NCI-H2029 (cell line): ENCODE results near the gene AKT1.
"Not testable (repeated sequence)": the region's sequence is repeated elsewhere in the genome, so short reads cannot be mapped to it uniquely, and the experiment has no call there.

Experiments
- DNase-seq: peaks from one replicate; lab custom pipeline; 2025; lab: John Stamatoyannopoulos, UW

The AKT1 gene

DNA sequence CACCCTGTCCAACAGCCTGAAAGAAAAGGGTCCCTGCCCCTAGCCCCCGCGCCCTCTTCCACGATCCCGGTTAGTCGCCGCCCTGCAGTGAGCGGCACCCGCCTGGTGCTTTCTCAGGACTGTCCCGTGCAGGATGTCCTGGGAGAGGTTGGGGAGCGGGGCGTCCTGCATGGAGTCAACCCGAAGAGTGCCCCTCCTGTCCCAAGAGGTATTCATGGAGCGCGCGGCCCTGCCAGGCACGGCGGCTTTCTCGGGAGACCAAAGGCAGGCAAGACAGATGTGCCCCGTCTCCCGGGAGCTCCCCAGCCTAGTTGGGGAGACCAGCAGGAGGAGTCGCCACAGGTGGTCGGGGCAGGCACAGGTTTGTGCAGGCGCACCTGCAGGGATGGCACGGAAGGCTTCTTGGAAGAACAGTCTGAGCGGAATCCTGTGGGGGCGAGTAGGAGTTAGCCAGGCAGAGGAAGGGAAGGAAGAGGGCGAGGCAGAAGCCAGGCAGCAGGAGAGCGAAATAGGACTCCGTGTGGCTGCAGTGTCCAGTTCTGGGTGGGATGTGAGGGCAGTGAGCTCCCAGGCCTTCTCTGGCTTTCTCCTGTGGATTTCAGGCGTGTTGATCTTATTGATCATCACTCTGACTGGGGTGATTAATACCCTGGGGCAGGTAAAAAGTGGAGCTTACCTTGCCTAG is 41.9 kb downstream of the AKT1 start:
- DNase-seq: no peak

DNA sequence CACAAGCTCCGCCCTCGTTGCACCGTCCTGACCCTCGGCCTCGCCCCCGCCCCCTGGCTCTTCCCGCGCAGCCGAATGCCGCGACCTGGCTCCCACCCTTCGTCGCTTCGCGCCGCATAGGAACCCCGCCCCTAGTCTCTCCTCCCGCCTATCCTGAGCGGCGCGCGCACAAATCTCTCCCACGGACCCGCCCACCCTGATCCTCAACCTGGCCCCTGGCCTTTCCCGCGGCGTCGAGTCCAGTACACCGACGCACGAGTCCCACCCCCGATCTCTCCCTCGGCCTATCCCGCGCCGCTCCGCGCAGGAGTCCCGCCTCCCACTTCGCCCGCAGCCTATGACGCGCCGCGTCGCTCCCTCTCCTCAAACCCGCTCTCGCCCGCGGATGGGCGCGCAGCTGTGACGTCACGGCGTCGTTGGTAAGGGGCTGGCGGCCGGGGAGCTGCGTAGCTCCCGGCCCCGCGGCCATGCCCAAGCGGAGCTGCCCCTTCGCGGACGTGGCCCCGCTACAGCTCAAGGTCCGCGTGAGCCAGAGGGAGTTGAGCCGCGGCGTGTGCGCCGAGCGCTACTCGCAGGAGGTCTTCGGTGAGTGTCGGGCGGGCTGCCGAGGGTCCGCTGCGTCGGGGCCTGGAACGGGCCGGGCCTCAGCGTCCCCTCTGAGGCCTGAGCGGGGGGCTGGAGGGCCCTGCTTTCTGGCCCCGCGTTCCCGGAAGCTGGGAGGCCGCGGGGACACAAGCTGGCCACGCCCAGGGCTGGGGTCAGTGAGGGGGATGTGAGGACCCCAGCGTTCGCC is 42.6 kb downstream of the AKT1 start, which contains the start of gene SIVA1:
Gene SIVA1, plus strand, starts transcription at position 413 of the 793 bp plus-strand sequence. Its CDS starts 55 bp downstream, at position 468.
- peak; percentile 98 for DNase-seq

DNA sequence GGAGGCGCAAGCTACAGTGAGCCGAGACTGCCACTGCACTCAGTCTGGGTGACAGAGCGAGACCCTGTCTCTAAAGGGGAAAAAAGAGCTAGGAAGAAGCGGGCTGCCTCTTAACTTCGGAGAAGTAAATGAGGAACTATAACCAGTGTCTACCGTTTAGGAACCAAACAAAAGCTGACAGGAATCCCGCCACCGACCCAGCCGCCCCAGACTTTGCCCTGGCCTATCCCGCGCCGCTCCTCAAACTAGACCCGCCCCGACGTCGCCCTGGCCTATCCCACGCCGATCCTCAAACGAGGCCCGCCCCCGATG is 43.2 kb downstream of the AKT1 start:
- no peak for DNase-seq

DNA sequence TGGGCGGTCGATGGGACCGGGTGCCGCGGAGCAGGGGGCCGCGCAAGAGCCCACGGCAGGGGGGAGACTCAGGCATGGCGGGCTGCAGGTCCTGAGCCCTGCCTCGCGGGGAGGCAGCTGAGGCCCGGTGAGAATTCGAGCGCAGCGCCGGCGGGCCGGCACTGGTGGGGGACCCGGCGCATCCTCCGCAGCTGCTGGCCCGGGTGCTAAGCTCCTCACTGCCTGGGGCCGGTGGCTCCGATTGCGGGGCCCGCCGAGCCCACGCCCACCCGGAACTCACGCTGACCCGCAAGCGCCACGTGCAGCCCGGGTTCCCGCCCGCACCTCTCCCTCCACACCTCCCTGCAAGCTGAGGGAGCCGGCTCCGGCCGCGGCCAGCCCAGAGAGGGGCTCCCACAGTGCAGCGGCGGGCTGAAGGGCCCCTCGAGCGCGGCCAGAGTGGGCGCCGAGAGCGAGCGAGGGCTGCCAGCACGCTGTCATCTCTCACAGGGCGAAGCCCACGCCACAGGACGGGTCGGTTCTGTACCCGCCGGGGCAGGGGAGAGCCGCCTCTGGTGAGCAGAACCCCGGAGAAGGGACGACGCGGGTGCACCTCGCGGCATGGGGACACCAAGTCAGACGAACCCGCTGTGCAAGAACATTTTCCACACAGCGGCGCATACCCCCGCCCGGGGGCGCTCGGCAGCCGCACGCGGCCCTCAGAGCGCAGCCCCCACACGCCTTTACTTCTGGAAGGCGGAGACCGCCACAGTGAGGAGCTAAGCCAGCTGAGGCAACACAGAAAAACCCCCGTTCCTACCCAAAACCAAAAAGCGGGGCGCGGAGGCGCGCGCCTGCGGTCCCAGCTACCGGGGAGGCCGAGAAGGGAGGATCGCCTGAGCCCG is 43.8 kb downstream of the AKT1 start:
- no peak for DNase-seq

DNA sequence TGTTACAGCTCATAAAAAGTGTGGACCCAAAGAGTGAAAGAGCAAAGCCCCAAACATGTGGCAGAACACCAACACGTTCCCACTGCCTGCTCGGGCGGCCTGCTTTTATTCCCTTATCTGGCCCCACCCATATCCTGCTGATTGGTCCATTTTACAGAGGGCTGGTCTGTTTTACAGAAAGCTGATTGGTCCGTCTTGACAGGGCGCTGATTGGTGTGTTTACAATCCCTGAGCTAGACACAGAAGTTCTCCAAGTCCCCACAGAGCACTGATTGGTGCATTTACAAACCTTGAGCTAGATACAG is 44.8 kb downstream of the AKT1 start:
- DNase-seq: not testable (repeated sequence)

DNA sequence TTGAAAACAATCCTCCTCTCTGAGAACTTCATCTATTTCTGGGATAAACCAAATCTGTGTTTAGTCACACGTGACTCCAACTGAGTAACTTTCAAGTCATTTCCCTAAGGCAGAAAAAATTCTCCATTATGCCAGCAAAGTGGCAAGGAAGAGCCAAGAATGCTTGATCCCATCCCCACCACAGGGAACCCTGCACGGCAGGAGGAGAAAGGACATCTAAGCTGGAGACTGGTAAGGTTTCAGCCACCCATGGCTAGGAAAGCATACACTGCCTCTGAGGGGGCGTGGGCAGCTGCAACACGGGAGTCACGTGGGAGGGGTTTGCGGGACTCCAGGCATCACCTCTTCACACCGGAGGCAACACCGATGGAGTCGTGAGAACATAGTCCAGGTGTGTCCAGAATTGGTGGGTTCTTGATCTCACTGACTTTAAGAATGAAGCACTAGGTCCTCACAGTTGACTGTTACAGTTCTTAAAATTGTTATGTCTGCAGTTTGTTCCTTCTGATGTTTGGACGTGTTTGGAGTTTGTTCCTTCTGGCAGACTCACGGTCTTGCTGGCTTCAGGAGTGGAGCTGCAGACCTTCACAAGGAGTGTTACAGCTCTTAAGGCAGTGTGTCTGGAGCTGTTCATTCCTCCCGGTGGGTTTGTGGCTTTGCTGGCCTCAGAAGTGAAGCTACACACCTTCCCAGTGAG is 45.3 kb downstream of the AKT1 start:
- no peak for DNase-seq

DNA sequence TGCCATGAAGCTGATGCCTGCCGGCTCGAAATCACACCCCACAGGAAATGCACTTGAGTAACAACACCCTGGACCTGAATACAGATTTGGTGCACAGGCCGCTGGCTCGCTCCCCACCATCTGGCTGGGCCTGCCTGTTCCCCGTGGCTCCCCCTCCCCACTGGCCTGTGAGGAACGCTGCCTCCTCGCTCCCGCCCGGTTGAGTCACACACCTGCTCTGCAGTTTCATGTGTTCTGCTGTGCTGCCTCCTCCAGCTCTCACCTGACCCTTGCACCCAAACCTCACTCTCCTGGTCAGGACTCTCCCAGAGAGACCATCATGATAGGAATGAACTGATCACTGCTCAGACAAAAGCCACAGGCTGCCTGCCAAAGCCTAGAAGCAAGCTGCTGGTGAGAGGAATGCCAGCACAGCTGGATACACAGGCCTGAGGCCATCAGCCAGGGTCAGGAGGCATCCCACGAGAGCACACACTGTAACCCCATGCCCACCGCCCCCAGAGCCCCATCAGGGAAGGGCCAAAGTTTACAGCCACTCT is 46.4 kb downstream of the AKT1 start:
- no peak for DNase-seq

DNA sequence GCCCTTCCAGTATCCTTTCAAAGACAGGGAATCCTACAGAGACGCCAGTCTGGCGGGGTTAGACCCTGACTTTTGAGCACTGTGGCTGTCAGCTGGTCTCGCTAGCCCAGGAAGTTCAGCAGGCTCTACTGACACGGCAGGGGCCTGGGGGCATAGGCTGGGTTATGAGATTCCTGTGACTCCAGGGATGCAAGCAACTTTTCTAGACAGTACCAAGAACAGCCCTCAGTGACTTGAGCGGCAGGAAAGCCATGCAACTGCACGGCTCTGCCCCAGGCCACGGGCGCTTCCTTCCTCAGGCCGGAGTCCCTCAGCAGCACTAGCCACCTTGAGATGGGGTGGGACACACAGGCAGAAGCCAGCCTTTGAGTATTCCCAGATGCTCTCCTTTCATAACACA is 47.7 kb downstream of the AKT1 start:
- DNase-seq: no peak

DNA sequence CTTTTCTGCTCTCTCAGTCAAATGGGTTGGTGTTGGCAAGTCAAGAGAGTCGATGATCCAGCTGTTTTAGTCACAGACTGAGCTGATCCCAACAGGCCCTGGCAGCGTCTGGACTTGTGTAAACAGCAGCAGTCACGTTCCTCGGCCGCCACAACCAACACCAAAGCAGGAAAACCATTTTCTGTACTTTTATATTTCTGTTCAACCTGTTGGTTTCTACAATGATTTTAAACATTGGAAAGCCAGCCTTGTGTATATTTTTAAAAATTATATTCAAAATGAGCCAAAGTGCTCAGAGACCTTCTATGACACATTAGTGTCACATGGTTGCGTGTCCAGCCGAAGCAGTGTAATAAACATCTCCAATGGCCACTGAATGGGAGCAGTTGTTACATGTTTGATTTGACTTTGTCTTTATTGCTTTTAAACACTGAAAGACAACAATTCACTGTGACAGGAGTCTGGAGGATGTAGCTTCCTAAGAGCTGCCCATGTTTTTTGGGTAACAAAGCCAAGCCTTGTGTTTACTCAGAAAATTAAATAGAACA is 48.5 kb downstream of the AKT1 start:
- peak; percentile 63 for DNase-seq

DNA sequence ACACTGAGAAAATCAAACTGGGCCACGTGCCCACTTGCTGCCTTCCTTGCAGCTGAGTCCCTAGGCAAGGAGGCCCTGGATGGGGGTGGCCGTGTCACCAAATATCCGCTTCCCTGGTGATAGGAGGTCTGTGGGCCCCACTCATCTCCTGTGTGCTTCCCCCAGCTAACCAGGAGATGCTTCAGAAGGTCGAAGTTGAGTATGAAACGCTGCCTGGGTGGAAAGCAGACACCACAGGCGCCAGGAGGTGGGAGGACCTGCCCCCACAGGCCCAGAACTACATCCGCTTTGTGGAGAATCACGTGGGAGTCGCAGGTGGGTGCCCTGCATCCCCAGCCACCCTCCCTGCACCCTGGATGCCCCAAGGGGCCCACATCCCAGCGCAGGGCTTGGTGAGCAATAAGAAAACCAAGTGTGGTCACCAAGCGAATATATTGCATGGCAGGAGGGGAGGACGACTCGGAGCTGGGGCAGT is 49.4 kb downstream of the AKT1 start:
- no peak for DNase-seq

DNA sequence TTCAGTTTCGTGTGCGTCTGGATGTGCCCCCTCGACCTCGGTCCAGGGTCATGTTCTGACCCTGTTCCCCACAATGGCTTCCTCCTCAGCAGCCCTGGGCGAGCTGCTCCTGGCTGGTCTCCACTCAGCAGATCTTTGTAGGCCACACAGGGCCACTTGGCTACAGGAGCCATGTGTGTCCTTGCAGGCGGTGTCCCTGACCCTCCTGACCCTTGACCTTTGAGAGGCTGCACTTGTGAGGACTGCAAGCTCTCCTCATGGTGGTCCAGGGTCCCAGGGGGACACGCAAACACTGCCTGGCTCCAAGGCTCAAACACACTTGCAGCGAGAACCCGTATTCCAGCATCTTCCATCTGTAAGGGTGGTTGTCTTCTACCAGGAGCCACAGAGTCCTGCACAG is 50.1 kb downstream of the AKT1 start:
- DNase-seq: no peak

DNA sequence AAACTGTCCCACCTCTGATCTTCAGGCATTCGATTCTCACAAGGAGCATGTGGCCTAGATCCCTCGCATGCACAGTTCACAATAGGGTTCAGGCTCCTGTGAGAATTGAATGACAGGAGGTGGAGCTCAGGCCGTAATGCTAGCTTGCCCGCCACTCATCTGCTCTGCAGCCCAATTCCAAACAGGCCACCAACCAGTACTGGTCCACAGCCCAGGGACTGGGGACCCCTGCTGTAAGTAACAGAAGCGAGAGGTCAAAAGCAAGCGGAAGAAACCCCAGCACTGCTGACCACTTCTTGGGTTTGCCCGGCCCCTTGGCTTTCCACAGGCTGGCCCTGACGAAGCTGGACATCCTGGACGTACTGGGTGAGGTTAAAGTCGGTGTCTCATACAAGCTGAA is 51.1 kb downstream of the AKT1 start:
- no peak for DNase-seq

DNA sequence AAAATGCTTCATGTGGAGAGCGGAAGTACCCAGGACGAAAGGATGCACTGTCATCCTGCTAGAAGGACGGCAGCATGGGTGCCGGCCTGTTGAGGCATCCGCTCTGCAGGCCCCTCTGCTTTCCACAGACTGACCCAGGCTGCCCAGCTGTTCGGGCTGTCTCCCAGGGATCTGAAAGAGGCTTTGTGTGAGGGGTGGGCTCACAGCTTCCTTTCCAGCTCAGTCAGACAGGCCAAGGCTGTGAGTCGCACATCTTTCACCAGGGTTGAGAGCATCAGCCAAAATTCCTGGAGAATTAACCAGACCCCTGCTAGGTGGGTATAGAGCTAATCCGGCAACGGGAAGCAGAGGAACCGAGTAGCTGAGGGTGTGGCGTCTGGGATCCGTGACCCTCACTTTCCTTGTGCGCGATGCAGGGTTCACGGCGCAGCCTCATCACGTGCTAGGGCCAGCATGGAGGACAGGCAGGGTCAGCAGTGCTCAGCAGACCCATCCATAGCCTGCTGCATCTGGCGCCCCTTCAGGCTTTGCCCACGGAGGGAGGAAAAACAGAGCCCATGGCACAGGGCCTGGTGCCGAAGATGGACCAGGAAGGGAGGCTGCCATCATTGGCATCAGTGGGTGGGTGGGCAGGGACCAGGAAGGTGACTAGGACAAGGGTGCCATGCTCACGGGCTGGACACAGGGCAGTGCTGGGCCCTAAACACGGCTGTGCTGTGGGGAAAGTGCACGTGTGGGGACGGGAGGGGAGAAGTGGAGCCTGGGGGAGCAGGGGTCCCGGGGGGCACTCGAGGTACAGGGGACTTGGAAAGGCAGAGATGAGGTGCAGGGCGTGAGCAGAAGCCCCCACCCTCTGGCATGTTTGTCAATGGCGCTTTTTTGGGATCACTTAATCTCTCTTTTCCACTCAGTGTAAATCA is 51.8 kb downstream of the AKT1 start:
- no peak for DNase-seq

DNA sequence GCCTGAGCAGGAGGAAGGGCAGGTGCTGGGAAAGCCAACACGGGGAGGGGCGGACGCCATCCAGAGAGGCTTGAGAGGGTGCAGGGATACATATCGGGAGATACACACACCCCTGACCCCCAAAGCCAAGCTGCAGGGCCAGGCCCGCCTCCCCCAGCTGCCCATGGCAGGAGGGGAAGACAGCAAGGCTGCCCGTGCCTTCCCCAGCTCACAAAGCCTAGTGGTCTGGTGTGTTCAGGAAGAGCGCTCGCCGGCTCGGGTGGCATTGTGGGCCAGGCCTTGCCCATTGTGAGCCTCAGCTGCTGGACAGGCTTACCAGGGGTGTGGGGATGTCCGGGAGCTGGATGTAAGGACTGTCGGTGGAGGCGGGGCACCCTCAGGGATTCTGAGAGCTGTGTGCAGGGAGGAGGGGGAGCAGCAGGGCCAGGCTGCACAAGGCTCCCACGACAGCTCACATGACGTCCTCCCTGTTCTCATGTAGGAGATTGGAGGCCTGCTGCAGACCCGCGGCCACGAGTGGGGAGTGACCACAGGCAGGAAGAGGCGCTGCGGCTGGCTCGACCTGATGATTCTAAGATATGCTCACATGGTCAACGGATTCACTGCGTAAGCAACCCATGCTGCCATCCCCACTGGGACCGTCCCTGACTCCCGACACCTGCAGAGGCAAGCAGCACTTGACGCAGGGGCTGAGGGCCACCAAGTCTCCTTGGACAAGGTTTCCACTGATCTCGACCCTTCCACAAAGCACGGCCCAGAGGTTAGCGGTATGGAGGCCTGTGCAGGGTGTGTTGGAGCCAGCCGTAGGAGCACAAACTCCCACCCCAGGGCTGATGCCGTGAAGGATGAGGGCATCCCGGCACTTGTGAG is 52.7 kb downstream of the AKT1 start:
- no peak for DNase-seq

DNA sequence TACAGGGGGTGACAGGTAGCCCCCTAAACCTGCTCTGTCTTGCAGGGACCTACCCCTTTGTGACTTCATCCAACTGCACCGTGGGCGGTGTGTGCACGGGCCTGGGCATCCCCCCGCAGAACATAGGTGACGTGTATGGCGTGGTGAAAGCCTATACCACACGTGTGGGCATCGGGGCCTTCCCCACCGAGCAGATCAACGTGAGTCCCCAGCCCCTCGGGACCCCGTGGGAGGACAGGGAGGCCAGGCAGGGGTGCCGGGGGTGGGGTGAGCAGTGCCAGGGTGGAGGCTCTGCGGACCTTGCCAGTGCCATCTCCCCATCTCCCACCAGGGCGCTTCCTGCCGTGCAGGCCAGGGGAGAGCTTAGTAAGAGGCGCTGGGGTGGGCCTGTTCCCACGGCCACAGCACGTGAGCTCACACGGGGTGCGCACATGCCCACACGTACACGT is 53.7 kb downstream of the AKT1 start:
- DNase-seq: no peak

DNA sequence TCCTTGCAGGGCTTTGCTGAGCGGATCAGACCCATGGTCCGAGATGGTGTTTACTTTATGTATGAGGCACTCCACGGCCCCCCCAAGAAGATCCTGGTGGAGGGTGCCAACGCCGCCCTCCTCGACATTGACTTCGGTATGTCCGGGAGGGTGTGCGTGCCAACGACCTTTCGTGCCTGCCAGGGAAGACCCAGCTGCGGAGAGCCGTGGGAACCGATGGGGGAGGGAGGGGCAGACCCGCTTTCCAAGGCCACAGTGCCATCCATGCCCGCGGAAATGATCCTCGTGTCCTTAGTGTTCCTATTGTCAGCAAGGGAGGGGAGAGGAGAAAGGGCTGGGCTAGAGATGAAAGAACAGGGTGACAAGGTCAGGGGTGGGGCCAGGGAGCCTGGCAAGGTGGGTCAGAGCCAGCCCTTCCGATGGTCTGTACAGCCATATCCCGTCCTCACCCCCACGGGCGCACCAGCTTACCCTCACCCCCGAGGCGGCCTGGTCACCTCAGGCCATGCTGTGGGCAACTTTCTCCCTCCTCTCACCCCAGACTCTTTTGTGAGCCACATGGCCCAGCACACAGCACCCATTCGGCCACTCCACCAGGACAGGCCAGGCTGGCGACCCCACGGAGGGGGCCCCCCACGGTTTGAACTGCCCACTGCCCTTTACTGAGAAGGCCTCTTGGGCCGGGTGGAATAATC is 54.3 kb downstream of the AKT1 start:
- DNase-seq: no peak

DNA sequence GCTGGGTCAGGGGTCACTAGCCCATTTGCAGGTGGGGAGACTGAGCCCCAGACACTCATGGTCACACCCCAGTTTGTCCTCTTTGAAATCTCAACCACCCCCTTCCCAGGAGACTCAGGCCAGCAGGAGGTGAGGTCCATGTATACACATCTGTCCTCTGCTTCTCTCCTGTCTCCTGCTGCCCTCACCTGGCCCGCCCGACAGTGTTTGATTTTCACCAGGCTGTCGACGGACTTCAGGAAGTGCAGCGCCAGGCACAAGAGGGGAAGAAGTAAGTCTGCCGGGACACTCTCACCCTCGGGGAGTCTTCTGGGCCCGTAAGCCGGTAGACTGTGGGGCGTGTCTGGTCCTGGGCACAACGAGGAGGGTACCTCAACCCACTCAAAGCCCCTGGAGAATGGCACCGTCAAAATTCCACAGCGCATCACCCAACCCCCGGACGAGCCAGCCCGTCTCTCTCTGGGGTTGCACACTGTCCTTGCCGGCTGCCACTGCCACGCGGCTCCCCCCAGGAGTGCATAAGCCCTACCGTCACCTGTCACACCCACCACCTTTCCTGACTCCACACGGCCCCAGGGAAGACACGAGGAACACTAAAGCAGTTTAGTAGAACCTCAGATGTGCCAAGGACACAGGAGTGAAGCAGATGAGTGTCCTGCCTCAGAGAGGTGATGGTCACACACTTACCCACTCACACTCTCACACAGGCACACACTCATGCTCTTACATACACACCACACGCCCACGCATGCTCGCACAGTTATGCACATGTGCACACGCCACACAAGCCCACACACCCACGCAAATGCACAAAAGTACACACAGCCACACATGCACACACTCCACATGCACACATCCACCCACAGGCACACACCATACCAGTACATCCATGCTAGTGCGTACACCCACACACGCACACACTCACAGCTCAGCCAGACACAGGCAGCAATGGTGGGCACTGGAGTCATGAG is 55.7 kb downstream of the AKT1 start:
- DNase-seq: no peak

DNA sequence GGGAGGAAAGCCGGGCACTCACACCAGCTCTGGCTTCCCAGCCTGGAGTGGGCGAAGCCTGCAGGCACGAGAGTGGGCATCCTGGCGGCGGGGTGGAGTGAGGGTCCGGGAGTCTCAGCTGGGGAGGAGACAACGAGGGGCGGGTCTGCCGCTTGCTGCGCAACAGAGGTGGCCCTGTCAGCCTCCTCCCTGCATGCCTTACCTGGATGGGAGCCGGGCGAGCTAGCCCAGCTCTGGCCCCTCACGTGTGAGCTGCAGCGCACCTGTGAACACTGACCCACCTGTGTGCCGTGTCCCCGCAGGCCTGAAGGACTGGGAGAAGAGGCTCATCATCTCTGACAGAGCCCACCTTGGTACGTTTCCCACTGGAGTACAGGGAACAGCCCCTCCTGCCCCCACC is 56.5 kb downstream of the AKT1 start:
- DNase-seq: no peak
